DND-41 (cell line): ENCODE data around the gene A2M.

Experiments
- ATAC-seq: fragments of 200-7000 bp; cut with Tn5 transposase; 3 replicates; pipeline ENCODE4 v1.9.1; 2021; ENCODE audit warnings: low read depth; ENCODE audit not compliant: insufficient read depth
- DNase-seq: peaks from one replicate; pipeline ENCODE4 v3.0.0-alpha.2; 2020
- H2AFZ ChIP-seq: 2 replicates; pipeline ENCODE4 v1.6.0; 2012; ENCODE audit warnings: low read depth, low read length
- H3K27ac ChIP-seq: 2 replicates; pipeline ENCODE4 v1.5.1; 2012; ENCODE audit warnings: low read length, inconsistent platforms
- H3K27me3 ChIP-seq: fragments of 200-600 bp; sonication (generic); 2 replicates; pipeline ENCODE4 v1.6.0; 2012; ENCODE audit warnings: low read length, mild to moderate bottlenecking, inconsistent platforms; ENCODE audit not compliant: insufficient read depth, poor library complexity
- H3K36me3 ChIP-seq: 2 replicates; pipeline ENCODE4 v1.5.1; 2012; ENCODE audit warnings: low read length, inconsistent platforms; ENCODE audit not compliant: insufficient read depth
- H3K4me1 ChIP-seq: 2 replicates; pipeline ENCODE4 v1.5.1; 2012; ENCODE audit warnings: mild to moderate bottlenecking, low read length; ENCODE audit not compliant: insufficient read depth
- H3K4me2 ChIP-seq: 2 replicates; pipeline ENCODE4 v1.6.0; 2012; ENCODE audit warnings: mild to moderate bottlenecking, moderate library complexity, low read length, inconsistent platforms; ENCODE audit not compliant: insufficient read depth
- H3K4me3 ChIP-seq, 2 experiments: fragments of 200-600 bp in 1 of 2; shearing (Covaris generic) in 1 of 2; 2 replicates each; pipeline ENCODE4 v1.5.1; 2012 to 2016; ENCODE audit warnings: inconsistent platforms in 2 of 2, low read length in 2 of 2, mild to moderate bottlenecking in 2 of 2, low read depth in 1 of 2, moderate library complexity in 1 of 2
- H3K79me2 ChIP-seq: 2 replicates; pipeline ENCODE4 v1.6.0; 2012; ENCODE audit warnings: low read length, inconsistent platforms; ENCODE audit not compliant: insufficient read depth
- H3K9ac ChIP-seq: 2 replicates; pipeline ENCODE4 v1.6.0; 2012; ENCODE audit warnings: low read depth, mild to moderate bottlenecking, inconsistent platforms, low read length, moderate library complexity
- H3K9me3 ChIP-seq: 2 replicates; pipeline ENCODE4 v1.5.1; 2012; ENCODE audit warnings: low read length, moderate library complexity, mild to moderate bottlenecking, inconsistent platforms; ENCODE audit not compliant: insufficient read depth, severe bottlenecking
- H4K20me1 ChIP-seq: 2 replicates; pipeline ENCODE4 v1.6.0; 2012; ENCODE audit warnings: low read length; ENCODE audit not compliant: insufficient read depth
- EZH2 ChIP-seq: IDR thresholded peaks from 3 replicates; pipeline ENCODE4 v1.6.1; 2012; ENCODE audit warnings: borderline replicate concordance, low read depth, mild to moderate bottlenecking, moderate library complexity, low read length, inconsistent platforms; ENCODE audit not compliant: severe bottlenecking
- TF ChIP-seq, protein P1 (sequence below): IDR thresholded peaks from 2 replicates; pipeline ENCODE4 v1.5.1; 2012; ENCODE audit warnings: borderline replicate concordance, low read length, moderate library complexity, mild to moderate bottlenecking; ENCODE audit not compliant: poor library complexity, severe bottlenecking; ENCODE audit errors: extremely low read depth

The A2M gene

GRCh38 chr12:9134981-9135628 is 19.4 kb upstream of the A2M start:
- no peak overlapping the region for H3K9ac ChIP-seq
- H3K27me3 ChIP-seq: no peaks in the 10 kb centered on the region
- no peaks in the 10 kb centered on the region for H3K4me1 ChIP-seq
- H3K79me2 ChIP-seq: no peaks in the 10 kb centered on the region
- no peak for ATAC-seq
- no peak overlapping the region for H3K27ac ChIP-seq
- no peak overlapping the region for H2AFZ ChIP-seq
- no peaks in the 10 kb centered on the region for H3K36me3 ChIP-seq
- no peaks in the 10 kb centered on the region for H3K9me3 ChIP-seq
- no peak for TF ChIP-seq EZH2
- TF ChIP-seq, protein P1, sequence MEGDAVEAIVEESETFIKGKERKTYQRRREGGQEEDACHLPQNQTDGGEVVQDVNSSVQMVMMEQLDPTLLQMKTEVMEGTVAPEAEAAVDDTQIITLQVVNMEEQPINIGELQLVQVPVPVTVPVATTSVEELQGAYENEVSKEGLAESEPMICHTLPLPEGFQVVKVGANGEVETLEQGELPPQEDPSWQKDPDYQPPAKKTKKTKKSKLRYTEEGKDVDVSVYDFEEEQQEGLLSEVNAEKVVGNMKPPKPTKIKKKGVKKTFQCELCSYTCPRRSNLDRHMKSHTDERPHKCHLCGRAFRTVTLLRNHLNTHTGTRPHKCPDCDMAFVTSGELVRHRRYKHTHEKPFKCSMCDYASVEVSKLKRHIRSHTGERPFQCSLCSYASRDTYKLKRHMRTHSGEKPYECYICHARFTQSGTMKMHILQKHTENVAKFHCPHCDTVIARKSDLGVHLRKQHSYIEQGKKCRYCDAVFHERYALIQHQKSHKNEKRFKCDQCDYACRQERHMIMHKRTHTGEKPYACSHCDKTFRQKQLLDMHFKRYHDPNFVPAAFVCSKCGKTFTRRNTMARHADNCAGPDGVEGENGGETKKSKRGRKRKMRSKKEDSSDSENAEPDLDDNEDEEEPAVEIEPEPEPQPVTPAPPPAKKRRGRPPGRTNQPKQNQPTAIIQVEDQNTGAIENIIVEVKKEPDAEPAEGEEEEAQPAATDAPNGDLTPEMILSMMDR: peak; percentile 54
- H4K20me1 ChIP-seq: no peaks in the 10 kb centered on the region
- no peak for DNase-seq
- H3K4me2 ChIP-seq: no peak overlapping the region
- no peak overlapping the region for H3K4me3 ChIP-seq

DNA sequence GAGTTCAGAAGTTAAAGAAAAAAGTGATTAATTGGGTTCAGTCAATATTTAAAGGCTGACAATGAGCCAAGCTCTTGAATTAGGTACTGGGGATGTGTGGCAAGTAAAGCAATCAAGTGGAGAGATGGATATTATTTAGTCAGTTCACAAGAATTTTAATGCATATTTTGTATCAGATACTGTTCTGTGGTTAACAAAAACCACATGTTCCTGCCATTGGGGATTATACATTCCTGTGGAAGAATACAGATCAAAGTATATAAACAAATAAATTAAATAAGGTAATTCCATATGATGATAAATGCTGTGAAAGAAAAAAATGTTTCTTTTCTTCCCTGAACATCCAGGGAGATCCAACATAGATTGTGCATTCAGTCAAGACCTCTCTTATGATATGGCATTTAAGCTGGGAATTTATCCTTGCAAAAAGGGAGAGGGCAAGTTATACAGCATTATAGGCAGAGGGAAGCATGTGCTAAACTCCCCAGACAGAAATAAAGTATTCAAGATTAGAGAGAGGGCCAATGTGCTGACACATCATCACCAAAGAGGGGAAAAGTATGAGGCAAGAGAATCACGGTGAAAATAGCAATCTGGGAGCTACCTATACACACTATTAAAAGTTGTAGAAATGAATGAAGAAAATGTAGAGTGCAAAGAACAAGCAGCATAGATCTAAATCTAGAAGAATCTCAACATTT is 17.6 kb upstream of the A2M start:
- no peaks in the 10 kb centered on the region for H3K36me3 ChIP-seq
- no peak for ATAC-seq

GRCh38 chr12:9132008-9132535 is 16.4 kb upstream of the A2M start:
- no peaks in the 10 kb centered on the region for H4K20me1 ChIP-seq
- H3K9me3 ChIP-seq: no peaks in the 10 kb centered on the region
- no peaks in the 10 kb centered on the region for H3K36me3 ChIP-seq
- H3K27me3 ChIP-seq: no peaks in the 10 kb centered on the region
- no peaks in the 10 kb centered on the region for H3K79me2 ChIP-seq
- DNase-seq: no peak
- H3K4me1 ChIP-seq: no peaks in the 10 kb centered on the region
- H2AFZ ChIP-seq: no peak overlapping the region
- H3K9ac ChIP-seq: no peak overlapping the region
- no peak overlapping the region for H3K27ac ChIP-seq
- no peak for TF ChIP-seq EZH2
- no peak for ATAC-seq
- H3K4me2 ChIP-seq: no peak overlapping the region
- H3K4me3 ChIP-seq: no peak overlapping the region

More for the DNA sequence above, 17.6 kb upstream of the A2M start:
- Histone ChIP-seq H3K27ac (no peak overlapping the region), H3K9me3 (no peaks in the 10 kb centered on the region), H4K20me1 (no peaks in the 10 kb centered on the region), H3K4me1 (no peaks in the 10 kb centered on the region), H3K79me2 (no peaks in the 10 kb centered on the region), H3K4me3 (no peak overlapping the region), H3K4me2 (no peak overlapping the region), H2AFZ (no peak overlapping the region), H3K9ac (no peak overlapping the region), H3K27me3 (no peaks in the 10 kb centered on the region)
- TF ChIP-seq, protein P1: no peak
- TF ChIP-seq EZH2: no peak
- no peak for DNase-seq

- Histone ChIP-seq H3K79me2 (no peaks in the 10 kb centered on the region), H3K4me2 (no peak overlapping the region), H3K4me1 (no peaks in the 10 kb centered on the region), H3K27ac (no peak overlapping the region), H4K20me1 (no peaks in the 10 kb centered on the region), H3K27me3 (no peaks in the 10 kb centered on the region), H2AFZ (no peak overlapping the region), H3K9me3 (no peaks in the 10 kb centered on the region), H3K9ac (no peak overlapping the region), H3K4me3 (no peak overlapping the region), H3K36me3 (no peaks in the 10 kb centered on the region)
- DNase-seq: no peak
- TF ChIP-seq, protein P1: no peak
- TF ChIP-seq EZH2: no peak
- ATAC-seq: no peak
These were observed 14.5 kb upstream of the A2M start for GRCh38 chr12:9130244-9130643.
